ENCODE data around the gene AOC2.
"Not testable (repeated sequence)": the region's sequence is repeated elsewhere in the genome, so short reads cannot be mapped to it uniquely, and the experiment has no call there.

AOC2 gene

GRCh38 chr17:42868338-42868737 is 24.0 kb downstream of the AOC2 start:
- Histone ChIP-seq H2AFZ (ENCODE audit: low read depth, low read length) (no peak overlapping the region), H3K36me3 (replicated peaks; ENCODE audit: low read depth, low read length) (no peaks in the 10 kb centered on the region), H3K9me3 (ENCODE audit: insufficient read depth, low read length) (no peaks in the 10 kb centered on the region), H3K27ac (ENCODE audit: low read length) (no peak overlapping the region), H3K9ac (ENCODE audit: low read length) (no peak overlapping the region), H3K4me3 (ENCODE audit: low read length) (no peak overlapping the region), H4K20me1 (ENCODE audit: insufficient read depth, low read length) (no peaks in the 10 kb centered on the region), H3K4me1 (ENCODE audit: low read length) (no peaks in the 10 kb centered on the region), H3K27me3 (ENCODE audit: low read depth, low read length) (peaks cover 13% of the 10 kb centered on the region; the same call in 1 of the 2 replicates), H3K79me2 (ENCODE audit: low read length) (no peaks in the 10 kb centered on the region), H3K4me2 (ENCODE audit: low read length) (no peak overlapping the region)
- no peak for TF ChIP-seq EZH2phosphoT487 (IDR thresholded peaks at IDR 0.05; ENCODE audit: low read depth)
- TF ChIP-seq, protein P1, sequence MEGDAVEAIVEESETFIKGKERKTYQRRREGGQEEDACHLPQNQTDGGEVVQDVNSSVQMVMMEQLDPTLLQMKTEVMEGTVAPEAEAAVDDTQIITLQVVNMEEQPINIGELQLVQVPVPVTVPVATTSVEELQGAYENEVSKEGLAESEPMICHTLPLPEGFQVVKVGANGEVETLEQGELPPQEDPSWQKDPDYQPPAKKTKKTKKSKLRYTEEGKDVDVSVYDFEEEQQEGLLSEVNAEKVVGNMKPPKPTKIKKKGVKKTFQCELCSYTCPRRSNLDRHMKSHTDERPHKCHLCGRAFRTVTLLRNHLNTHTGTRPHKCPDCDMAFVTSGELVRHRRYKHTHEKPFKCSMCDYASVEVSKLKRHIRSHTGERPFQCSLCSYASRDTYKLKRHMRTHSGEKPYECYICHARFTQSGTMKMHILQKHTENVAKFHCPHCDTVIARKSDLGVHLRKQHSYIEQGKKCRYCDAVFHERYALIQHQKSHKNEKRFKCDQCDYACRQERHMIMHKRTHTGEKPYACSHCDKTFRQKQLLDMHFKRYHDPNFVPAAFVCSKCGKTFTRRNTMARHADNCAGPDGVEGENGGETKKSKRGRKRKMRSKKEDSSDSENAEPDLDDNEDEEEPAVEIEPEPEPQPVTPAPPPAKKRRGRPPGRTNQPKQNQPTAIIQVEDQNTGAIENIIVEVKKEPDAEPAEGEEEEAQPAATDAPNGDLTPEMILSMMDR (IDR thresholded peaks at IDR 0.05; ENCODE audit: low read depth, low read length), result no peak

- Histone ChIP-seq H3K4me3 (ENCODE audit: low read length) (no peak overlapping the region), H3K4me1 (ENCODE audit: low read length) (no peaks in the 10 kb centered on the region), H3K27ac (ENCODE audit: low read length) (no peak overlapping the region), H3K36me3 (replicated peaks; ENCODE audit: low read depth, low read length) (no peaks in the 10 kb centered on the region), H3K79me2 (ENCODE audit: low read length) (no peaks in the 10 kb centered on the region), H3K9me3 (ENCODE audit: insufficient read depth, low read length) (no peaks in the 10 kb centered on the region), H4K20me1 (ENCODE audit: insufficient read depth, low read length) (no peaks in the 10 kb centered on the region), H3K9ac (ENCODE audit: low read length) (no peak overlapping the region), H3K4me2 (ENCODE audit: low read length) (no peak overlapping the region), H2AFZ (ENCODE audit: low read depth, low read length) (no peak overlapping the region), H3K27me3 (ENCODE audit: low read depth, low read length) (peaks cover 3% of the 10 kb centered on the region; the same call in 1 of the 2 replicates)
- TF ChIP-seq, protein P1 (IDR thresholded peaks at IDR 0.05; ENCODE audit: low read depth, low read length), result no peak
- TF ChIP-seq EZH2phosphoT487 (IDR thresholded peaks at IDR 0.05; ENCODE audit: low read depth), result no peak
Measured at GRCh38 chr17:42871647-42872046, 27.3 kb downstream of the AOC2 start.

DNA sequence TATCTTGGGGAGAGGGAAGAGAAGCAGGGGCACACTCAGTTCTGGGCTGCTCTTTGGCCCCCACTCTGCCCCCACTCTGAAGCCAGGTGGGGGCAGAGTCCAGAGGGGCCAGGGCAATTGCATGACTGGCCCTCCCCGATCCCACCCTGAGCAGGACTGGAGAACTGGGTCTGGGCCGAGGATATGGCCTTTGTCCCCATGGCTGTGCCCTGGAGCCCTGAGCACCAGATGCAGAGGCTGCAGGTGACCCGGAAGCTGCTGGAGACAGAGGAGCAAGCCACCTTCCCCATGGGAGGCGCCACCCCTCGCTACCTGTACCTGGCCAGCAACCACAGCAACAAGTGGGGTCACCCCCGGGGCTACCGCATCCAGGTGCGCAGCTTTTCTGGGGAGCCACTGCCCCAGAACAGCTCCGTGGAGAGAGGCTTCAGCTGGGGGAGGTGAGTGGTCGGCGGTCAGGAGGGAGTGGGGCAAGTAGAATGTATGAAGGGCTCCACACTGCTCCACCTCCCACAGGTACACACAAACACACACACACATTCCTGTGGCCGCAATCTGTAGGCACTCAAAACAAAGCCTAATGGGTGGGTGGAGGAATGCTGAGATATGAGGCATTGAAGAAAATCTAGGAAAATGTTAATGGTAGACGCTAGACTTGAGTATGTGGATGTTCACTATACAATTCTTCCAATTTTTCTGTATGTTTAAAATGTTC is 28.0 kb downstream of the AOC2 start:
- Histone ChIP-seq H3K9ac (ENCODE audit: low read length) (no peak overlapping the region), H3K4me1 (ENCODE audit: low read length) (no peaks in the 10 kb centered on the region), H3K27ac (ENCODE audit: low read length) (no peak overlapping the region), H3K79me2 (ENCODE audit: low read length) (no peaks in the 10 kb centered on the region), H3K27me3 (ENCODE audit: low read depth, low read length) (peaks cover 3% of the 10 kb centered on the region), H2AFZ (ENCODE audit: low read depth, low read length) (no peak overlapping the region), H3K36me3 (replicated peaks; ENCODE audit: low read depth, low read length) (no peaks in the 10 kb centered on the region), H3K9me3 (ENCODE audit: insufficient read depth, low read length) (no peaks in the 10 kb centered on the region), H3K4me3 (ENCODE audit: low read length) (no peak overlapping the region), H4K20me1 (ENCODE audit: insufficient read depth, low read length) (no peaks in the 10 kb centered on the region), H3K4me2 (ENCODE audit: low read length) (no peak overlapping the region)
- no peak for TF ChIP-seq EZH2phosphoT487 (IDR thresholded peaks at IDR 0.05; ENCODE audit: low read depth)
- TF ChIP-seq, protein P1 (IDR thresholded peaks at IDR 0.05; ENCODE audit: low read depth, low read length), result no peak

DNA sequence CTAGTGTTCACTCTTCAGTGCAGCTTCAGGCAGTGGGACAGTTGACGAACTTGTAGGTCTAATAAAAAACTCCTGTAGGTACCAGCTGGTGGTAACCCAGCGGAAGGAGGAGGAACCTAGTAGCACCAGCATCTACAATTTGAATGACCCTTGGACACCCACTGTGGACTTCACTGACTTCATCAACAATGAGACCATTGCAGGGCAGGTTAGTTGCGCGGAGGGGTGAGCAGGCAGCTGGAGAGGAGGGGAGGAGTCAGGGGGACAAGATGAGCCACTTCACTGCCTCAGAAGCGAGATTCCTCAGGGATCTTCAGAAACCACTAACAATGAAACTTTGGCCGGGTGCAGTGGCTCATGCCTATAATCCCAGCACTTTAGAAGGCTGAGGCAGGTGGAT is 28.9 kb downstream of the AOC2 start:
- no peak for TF ChIP-seq EZH2phosphoT487 (IDR thresholded peaks at IDR 0.05; ENCODE audit: low read depth)
- TF ChIP-seq, protein P1 (IDR thresholded peaks at IDR 0.05; ENCODE audit: low read depth, low read length), result no peak
- Histone ChIP-seq H3K4me1 (ENCODE audit: low read length) (0 out of 2 replicates have a peak, but pooled peaks cover 2% of the 10 kb centered on the region), H3K9ac (ENCODE audit: low read length) (no peak overlapping the region), H3K27me3 (ENCODE audit: low read depth, low read length) (peaks cover 12% of the 10 kb centered on the region), H4K20me1 (ENCODE audit: insufficient read depth, low read length) (no peaks in the 10 kb centered on the region), H3K4me3 (ENCODE audit: low read length) (no peak overlapping the region), H2AFZ (ENCODE audit: low read depth, low read length) (no peak overlapping the region), H3K27ac (ENCODE audit: low read length) (no peak overlapping the region), H3K9me3 (ENCODE audit: insufficient read depth, low read length) (no peaks in the 10 kb centered on the region), H3K36me3 (replicated peaks; ENCODE audit: low read depth, low read length) (no peaks in the 10 kb centered on the region), H3K4me2 (ENCODE audit: low read length) (no peak overlapping the region), H3K79me2 (ENCODE audit: low read length) (no peaks in the 10 kb centered on the region)

DNA sequence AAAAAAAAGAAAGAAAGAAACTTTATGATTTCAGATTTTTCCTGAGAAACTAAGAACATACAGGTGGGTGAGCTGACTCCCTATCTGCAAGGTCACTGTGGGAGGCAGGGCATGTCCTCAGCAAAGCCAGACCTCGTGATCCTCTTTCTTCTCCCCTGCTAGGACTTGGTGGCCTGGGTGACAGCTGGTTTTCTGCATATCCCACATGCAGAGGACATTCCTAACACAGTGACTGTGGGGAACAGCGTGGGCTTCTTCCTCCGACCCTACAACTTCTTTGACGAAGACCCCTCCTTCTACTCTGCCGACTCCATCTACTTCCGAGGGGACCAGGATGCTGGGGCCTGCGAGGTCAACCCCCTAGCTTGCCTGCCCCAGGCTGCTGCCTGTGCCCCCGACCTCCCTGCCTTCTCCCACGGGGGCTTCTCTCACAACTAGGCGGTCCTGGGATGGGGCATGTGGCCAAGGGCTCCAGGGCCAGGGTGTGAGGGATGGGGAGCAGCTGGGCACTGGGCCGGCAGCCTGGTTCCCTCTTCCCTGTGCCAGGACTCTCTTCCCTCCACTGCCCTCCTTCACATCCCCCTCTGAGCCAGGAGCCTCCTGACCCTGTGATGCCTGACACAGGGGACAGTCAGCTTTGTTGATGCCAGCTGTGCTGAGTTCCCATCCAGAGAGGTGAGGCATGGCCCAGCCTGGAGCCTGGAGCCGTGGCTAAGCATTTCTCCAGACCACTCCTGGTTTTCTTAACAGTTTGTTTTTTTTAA is 29.7 kb downstream of the AOC2 start:
- peaks cover 19% of the 10 kb centered on the region for H3K27me3 ChIP-seq (ENCODE audit: low read depth, low read length)
- not testable (repeated sequence) for H3K4me1 ChIP-seq (ENCODE audit: low read length); H3K9ac ChIP-seq (ENCODE audit: low read length); H3K9me3 ChIP-seq (ENCODE audit: insufficient read depth, low read length); H3K27ac ChIP-seq (ENCODE audit: low read length); H3K4me3 ChIP-seq (ENCODE audit: low read length); H3K79me2 ChIP-seq (ENCODE audit: low read length); H2AFZ ChIP-seq (ENCODE audit: low read depth, low read length); H4K20me1 ChIP-seq (ENCODE audit: insufficient read depth, low read length); H3K36me3 ChIP-seq (replicated peaks; ENCODE audit: low read depth, low read length); H3K4me2 ChIP-seq (ENCODE audit: low read length)
